HG02759 (cell line): ENCODE measurements around the gene SH3BP4.

Experiments
- ATAC-seq: cut with Tn5 transposase; IDR thresholded peaks from one replicate; pipeline ENCODE4 v1.9.1; 2021; ENCODE audit warnings: mild to moderate bottlenecking, moderate library complexity; ENCODE audit not compliant: unreplicated experiment

Gene SH3BP4

DNA sequence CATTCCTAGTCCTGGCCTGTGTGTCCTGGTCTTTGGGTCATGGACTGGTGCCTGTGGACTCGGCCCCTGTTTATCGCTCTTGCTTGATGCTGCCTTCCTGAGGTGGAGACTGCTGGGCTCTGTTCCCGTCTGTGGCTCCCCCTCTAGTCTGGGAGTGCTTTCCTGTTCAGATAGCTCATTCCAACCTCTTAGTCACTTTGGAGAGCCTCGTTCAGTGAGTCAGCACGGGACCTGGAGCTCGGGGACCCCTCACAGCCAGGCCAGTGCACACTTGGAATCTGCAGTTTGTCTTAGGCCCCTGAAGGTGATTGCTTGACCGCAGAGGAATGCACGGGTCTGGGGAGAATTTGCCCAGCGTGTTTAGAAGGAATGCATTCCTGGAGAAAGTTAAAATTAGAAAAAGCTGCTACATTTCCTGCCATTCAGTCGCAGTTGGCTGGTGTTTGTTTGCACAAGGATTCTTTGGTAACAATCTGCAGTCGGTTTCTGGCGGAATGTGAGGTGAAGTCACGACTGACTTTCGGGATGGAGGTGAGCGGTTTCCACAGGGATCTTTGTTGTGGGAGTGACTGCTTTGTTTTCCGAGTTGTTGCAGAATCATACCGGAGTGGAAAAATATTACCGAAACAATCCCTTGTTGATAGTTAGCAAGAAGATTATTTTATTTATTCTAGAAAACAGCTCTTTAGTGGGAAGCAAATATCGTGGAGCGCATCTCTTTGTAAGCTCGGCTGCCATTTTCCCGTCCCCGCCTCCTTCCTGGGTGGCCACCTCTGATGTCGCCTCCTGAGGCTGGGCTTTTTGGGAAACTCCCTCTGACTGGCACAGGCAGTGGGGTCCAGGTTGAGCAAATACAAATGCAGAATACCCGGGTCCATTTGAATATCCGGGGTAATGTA, 29.6 kb downstream of the SH3BP4 start:
- no peak for ATAC-seq

DNA sequence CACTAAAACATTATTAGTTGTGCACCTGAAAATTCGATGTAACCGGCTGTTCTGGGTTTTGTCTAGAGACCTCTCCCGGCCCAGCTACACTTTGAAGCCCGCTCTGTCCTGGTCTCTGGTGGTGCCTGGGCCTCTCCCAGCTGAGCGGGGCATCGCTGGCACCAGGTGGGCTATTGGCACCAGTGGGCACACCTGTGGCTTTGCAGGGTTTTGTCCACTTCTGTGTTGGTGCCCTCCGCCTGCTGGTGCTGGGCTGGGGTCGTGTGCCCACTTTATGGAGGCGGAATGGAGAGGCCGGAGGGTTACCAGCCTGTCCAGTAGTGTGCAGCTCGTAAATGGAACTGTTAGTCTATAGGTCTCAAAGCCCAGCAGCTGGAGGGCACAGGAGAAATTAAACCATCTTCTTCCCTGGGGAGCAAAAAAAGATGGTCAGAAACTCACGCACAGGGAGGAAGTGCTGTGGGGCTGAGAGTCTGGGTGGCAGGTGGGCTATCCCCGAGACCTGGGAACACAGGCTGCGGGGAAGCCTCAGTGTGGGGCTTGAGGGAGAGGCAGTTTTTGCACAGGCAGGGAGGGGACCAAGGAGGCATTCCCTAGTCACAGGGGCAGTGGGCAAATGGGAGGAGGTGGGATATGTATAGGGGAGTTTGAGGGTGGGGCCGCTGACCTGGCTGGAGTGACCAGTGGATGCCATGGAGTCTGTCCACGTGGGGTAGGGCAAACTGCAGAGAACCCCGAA, 30.4 kb downstream of the SH3BP4 start:
- no peak for ATAC-seq

GRCh38 chr2:234983011-234983726, 31.4 kb downstream of the SH3BP4 start:
- ATAC-seq, result no peak

DNA sequence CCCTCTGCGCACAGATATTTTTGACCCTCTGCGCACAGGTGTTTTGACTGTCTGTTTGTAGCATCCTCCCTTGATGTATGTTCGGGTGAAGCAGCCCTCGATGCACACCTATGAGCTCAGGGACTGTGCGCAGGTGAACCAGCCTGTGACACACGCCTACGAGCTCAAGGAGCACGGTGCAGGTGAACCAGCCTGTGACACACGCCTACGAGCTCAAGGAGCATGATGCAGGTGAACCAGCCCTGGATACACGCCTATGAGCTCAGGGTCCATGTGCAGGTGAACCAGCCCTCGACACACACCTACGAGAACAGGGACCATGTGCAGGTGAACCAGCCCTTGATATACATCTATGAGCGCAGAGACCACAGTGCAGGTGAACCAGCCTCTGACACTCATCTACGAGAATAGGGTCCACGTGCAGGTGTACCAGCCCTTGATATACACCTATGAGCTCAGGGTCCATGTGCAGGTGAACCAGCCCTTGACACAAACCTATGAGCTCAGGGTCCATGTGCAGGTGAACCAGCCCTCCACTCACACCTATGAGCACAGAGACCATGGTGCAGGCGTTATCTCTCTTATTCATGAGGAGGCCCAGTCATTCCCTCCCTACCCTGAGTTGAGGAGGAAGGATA, 33.9 kb downstream of the SH3BP4 start:
- ATAC-seq, result no peak

GRCh38 chr2:234986390-234986789, 34.6 kb downstream of the SH3BP4 start:
- ATAC-seq, result no peak

DNA sequence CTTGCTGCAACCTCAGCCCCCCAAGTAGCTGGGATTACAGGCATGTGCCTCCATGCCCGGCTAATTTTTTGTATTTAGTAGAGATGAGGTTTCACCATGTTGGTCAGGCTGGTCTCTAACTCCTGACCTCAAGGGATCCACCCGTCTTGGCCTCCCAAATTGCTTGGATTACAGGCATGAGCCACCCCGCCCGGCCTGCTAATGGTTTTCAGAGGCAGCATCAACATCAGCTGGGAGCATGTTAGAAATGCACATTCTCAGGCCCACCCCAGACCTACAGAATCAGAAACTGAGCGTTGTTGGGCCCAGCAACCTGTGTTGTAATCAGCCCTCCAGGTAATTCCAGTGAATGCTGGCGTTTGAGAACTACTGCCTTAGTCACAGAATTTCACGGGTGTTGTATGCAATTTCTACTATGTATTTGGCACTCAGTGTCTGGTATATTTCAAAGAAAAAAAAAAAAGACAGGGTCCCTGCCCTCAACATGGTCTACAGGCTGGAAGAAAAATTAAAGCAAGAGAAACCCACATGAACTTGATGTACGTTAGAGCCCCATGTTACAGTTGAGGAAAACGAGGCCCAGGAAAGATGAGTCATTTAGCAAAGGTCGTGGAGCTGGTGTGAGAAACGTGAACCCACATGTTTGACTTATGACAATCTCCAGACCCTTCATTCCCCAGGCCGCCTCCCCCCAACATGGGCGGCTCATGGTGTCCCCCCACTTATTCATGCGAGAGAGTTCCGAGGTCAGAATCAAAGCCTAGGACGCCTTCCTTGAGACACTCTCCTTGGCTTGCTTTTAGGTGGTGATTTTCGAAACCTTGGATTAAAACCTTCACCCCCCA, 35.3 kb downstream of the SH3BP4 start:
- ATAC-seq, result no peak

DNA sequence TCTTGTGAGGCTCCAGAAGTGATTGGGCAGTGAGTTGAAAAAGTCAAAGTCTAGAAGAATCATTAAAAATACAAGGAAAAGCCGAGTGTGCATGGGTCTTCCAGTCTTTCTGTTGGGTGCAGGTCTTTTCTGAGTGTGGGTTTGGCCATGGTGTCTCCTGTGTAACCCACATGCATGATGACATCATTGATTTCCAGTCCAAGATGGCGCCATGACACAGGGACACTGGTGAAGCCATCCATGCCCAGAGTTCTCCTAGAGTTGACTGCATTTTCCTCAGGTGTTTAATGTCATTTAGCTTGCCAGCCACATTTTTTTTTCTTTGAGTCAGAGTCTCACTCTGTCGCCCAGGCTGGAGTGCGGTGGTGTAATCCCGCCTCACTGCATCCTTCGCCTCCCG, 35.9 kb downstream of the SH3BP4 start:
- ATAC-seq, result no peak

- no peak for ATAC-seq
These were observed 36.7 kb downstream of the SH3BP4 start for GRCh38 chr2:234988491-234988890.

GRCh38 chr2:234989183-234989701, 37.4 kb downstream of the SH3BP4 start:
- no peak for ATAC-seq

GRCh38 chr2:234990300-234990699, 38.5 kb downstream of the SH3BP4 start:
- no peak for ATAC-seq

- ATAC-seq, result no peak
These were observed 39.5 kb downstream of the SH3BP4 start for GRCh38 chr2:234991290-234991689.

DNA sequence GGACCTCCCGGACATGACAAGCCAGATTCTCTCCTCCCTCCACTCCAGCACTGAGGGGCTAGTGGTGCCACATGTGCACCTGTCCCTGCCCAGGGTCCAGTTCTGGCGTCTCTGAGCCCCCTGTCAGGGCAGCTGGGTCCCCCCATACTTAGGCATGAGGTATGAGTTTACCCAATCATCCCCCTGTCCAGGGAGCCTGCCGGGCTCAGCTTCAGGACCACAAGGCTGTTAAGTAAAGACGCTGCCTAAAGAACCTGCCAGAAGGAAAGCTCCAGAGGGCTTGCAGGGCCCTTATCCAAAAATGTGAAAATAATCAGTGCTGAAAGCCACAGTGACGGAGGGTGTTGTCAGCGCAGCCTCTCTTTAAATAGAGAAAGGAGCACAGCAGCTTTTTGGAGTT, 40.0 kb downstream of the SH3BP4 start:
- no peak for ATAC-seq

DNA sequence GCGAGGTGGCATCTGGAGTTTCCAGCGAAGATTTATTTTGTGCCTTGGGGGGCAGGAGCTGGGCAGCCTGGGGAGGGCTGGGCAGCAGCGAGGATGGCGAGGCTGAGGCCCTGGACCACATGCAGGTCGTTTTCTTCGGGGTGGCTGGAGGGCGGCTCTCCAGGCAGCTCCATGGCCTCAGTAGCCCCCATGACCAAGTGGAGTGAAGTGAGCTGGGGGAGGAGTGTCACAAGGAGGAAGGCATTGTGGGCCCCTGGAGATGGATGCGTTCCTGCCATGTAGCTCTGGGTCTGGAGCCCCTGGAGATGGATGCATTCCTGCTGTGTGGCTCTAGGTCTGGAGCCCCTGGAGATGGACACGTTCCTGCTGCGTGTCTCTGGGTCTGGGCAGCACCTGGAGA, 40.4 kb downstream of the SH3BP4 start:
- ATAC-seq, result no peak

GRCh38 chr2:234992624-234993349, 41.0 kb downstream of the SH3BP4 start:
- no peak for ATAC-seq

DNA sequence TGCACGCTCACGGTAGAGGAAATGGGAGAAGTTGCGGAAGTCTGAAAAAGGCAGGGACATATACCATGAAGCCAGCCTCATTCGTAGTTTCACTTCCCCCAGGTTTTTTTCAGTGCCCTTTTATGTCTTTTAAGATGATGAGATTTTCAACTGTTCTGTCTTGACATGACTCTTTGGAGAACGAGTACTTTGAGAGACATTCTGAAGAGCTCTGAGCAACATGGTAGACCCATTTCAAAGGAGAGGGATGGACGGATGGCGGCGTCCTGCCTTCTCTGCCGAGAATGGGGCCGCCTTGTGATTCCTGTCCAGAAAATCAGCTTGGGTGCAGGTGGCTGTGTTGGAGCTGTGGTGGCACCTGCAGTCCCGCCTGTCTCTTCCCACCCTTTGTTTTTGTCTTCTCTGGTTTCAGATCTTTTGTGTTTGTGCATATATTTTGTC, 41.7 kb downstream of the SH3BP4 start:
- no peak for ATAC-seq

DNA sequence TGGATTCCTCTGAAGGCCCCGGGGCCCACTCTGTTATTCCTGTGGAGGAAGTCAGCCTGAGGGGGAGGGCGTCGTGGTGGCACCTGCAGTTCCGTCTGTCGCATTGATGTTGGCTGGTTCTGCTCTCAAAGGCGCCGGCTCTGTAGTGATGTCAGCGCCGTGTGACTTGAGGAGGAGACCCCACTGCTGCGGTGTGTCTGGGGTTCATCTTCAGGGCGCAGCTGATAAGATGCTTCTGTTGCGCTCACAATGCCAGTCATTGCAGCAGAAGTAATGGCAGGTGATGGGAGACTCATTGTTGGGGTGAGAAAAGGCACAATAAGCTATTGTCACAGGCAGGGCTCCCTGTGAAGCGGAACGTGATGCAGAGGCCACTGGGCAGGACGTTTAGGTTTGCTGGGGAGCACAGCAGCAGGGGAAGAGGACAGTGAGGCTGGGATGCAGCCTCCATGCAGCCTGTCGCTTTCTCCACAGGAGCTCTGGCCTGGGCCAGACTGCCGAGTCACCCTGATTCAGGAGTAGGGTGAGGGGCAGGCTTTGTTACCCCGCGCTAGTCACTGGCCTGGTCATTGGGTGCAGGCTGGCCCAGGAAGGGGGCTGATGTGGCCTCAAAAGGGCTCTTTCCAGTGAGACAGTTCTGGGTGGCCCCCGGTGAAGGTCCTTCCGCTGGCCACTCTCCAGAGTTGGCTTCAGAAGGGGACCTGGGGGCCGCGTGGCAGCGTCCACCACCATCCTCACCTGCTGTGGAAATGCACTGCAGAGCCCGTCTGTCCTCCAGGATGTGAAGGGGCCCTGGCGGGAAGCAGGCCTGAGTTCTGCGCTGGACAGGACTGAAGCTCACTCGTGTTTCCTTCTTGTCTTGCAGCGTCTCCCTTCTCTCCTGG, 42.9 kb downstream of the SH3BP4 start:
- no peak for ATAC-seq

- no peak for ATAC-seq
These were observed 43.7 kb downstream of the SH3BP4 start for GRCh38 chr2:234995332-234996068.
